ENCODE data around the gene PBX1. TPM values are rescaled to one million over a fixed set of nuclear protein-coding genes. Genes with fewer than 3 reads are reported as not detected.

PBX1 gene
- total RNA-seq, 1 experiment from 2014 or later = 84.8 TPM

- no peak for DNase-seq (ENCODE audit: extremely low read depth, low read depth)
These were observed 282.9 kb downstream of the PBX1 start for GRCh38 chr1:164841702-164842465.

DNA sequence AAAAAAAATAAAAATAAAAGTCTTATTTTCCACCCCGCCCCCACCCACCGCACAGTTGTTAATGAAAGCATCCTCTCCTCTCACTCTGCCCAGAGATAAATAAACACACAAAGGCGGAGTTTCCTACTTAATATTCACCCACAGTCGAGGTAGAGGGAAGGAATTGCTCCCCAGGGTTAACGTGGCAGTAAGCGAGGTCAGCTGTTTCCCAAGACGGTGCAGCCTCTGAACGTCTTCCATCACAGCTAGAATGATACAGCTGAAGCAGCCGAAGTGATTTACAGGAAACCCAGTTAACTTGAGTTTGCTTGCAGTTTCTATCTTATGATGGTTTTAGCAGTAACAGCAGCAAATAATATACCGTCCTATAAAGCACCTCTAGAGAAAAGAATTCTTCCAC lies 283.9 kb downstream of the PBX1 start:
- DNase-seq (ENCODE audit: extremely low read depth, low read depth) = no peak

GRCh38 chr1:164843743-164844500 lies 284.9 kb downstream of the PBX1 start:
- DNase-seq (ENCODE audit: extremely low read depth, low read depth) = no peak

DNA sequence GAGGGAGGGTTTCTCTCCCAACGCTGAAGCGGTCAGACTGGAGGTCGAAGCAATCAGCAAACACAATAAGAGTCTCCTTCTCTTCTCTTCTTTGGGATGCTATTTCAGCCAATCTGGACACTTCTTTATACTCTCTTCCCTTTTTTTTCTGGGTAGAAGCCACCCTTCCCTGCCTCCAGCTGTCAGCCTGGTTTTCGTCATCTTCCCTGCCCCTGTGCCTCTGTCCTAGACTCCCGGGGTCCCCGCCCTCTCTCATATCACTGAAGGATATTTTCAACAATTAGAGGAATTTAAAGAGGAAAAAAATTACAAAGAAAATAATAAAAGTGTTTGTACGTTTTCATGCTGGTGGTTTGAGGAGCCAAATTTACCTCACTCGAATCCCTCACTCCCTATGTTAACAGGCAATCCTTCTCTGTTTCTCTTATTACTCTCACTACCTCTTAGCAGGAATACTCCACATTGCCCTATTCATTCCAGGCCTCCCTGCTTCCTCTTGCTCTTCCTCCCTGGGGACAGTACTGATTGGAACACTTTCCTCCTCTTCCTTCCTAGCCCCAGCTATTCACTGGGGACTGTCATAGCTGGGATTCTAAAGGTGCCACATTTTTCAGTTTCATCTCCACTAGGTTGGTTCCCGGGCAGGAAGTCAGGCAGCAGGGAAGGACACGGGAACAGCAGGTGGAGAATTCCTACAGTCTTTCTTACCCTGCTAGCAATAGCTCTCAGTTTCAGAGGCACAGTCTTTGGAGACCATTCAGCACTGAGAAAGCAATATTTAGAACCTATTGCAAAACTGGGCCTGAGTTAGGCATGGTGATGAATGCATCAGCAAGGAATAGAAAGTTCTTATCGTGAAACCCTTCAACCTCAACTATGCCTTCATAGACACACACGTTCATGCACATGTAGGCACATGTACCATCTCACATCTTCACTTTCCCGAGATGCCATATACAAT lies 288.0 kb downstream of the PBX1 start:
- no peak for DNase-seq (ENCODE audit: extremely low read depth, low read depth)

GRCh38 chr1:164853146-164853545 lies 294.2 kb downstream of the PBX1 start:
- no peak for DNase-seq (ENCODE audit: extremely low read depth, low read depth)

DNA sequence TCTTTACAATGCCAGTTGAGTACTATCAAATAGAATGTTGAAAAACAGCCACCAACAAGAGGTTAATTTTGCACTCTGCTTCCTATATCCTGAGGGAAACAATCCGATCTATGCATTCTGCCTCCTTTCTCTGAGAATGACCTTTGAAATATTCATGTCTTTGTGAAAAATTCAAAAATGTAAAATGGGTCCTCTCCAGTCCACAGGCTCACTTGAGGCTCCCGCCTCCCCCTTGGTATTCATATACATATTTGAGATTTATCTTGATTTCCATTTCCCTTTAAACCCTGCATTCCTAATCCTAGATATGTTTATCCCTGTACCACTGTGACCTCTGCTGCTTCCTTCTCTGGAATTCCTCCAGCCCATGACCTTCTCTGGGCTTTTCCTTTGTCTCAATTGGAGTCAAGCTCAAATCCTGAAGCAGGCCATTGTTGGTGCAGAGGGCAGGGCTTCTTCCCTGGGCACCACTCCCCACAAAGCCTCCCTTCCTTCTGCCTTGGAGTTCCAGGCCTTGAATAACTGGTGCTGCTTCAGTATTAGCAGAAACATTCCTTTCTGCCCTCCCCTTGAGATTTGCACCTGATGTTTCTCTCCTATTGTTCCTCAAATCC lies 296.8 kb downstream of the PBX1 start:
- DNase-seq (ENCODE audit: extremely low read depth, low read depth) = no peak

GRCh38 chr1:164856381-164856780 lies 297.4 kb downstream of the PBX1 start:
- DNase-seq (ENCODE audit: extremely low read depth, low read depth) = no peak

- DNase-seq (ENCODE audit: extremely low read depth, low read depth) = no peak
These were observed 298.5 kb downstream of the PBX1 start for GRCh38 chr1:164857439-164857838.

DNA sequence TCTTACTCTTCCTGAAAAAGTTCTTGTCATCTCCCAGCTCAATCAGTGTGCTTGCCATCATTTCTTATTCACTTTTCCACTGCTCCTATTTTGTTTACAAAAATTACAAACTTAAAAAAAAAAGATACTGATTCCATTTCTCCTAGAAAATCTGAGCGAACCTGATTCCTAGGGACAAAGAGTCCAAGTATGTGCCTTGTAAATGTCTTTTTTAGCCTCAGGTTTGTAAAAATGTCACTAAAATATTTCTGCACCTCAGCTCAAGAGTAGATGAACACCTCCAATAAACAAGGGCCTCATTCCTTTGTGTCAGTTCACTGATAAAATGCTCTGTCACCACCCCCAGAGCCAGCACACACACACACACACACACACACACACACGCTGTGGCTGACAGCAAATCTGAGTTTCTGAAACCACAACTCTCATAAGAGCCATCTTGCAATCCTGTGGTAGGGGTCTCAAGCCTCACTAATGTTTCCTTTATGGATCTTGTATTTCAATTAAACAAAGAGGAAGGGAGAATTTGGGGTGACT lies 299.2 kb downstream of the PBX1 start:
- no peak for DNase-seq (ENCODE audit: extremely low read depth, low read depth)

- DNase-seq (ENCODE audit: extremely low read depth, low read depth) = no peak
These were observed 302.6 kb downstream of the PBX1 start for GRCh38 chr1:164861632-164862031.

GRCh38 chr1:164863056-164863455 lies 304.1 kb downstream of the PBX1 start:
- DNase-seq (ENCODE audit: extremely low read depth, low read depth) = no peak

- DNase-seq (ENCODE audit: extremely low read depth, low read depth) = no peak
These were observed 305.2 kb downstream of the PBX1 start for GRCh38 chr1:164864161-164864560.

GRCh38 chr1:164865385-164865784 lies 306.4 kb downstream of the PBX1 start:
- DNase-seq (ENCODE audit: extremely low read depth, low read depth) = no peak

GRCh38 chr1:164867590-164867989 lies 308.6 kb downstream of the PBX1 start:
- no peak for DNase-seq (ENCODE audit: extremely low read depth, low read depth)

DNA sequence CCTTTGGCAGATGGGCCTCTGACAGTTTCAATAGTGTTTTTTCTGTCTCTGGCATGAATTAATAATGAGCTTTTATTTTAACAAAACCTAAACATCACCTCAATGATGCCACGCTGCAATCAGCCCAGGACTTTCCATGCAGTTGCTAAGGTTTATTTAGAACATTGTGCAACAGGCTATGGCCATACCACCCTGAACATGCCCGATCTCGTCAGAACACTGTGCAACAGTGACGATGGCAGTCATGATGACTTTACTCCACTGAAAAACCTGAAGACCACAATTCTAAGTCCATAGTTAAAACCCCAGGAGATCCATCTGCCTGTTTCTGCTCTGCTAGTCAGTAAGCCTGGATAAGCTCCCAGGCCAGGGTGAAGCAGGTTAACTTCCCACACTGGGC lies 310.0 kb downstream of the PBX1 start:
- DNase-seq (ENCODE audit: extremely low read depth, low read depth) = no peak

- DNase-seq (ENCODE audit: extremely low read depth, low read depth) = no peak
These were observed 316.5 kb downstream of the PBX1 start for GRCh38 chr1:164875518-164875917.

DNA sequence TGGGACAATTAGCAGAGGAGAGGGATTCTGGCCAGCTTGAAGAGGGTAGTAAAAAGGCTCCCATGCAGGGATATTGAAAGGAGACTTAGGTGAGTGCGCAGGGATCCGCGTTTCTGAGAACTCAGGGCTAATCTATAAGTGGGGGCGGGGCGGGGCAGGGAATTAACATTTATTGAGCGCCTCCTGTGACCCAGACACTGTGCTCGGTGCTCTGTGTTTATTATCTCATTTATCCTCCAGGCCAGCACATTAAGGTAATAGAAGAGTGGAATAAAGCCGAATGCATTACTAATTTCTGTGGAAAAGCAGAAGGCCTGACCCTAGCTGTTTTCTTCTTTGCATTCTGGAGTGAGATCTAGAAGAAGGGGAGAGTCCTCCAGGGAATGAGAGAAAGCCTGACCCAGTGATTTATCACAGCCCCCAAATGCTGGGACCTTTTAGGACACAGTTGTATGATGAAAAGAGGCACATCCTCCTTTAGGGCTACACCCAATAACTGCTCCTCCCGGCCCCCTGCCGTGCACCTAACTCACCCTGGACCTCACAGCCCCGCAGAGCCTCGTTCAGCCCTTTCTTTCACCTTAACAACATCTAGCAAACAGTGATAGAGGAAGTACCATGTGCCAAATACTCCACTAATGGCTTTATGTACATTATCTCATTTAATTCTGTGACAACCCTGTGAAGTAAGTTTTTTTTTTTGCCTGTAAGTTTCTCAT lies 317.6 kb downstream of the PBX1 start:
- no peak for DNase-seq (ENCODE audit: extremely low read depth, low read depth)

- no peak for DNase-seq (ENCODE audit: extremely low read depth, low read depth)
These were observed 321.2 kb downstream of the PBX1 start for GRCh38 chr1:164880199-164880598.

GRCh38 chr1:164880644-164881043 lies 321.7 kb downstream of the PBX1 start:
- no peak for DNase-seq (ENCODE audit: extremely low read depth, low read depth)

- DNase-seq (ENCODE audit: extremely low read depth, low read depth) = no peak
These were observed 326.3 kb downstream of the PBX1 start for GRCh38 chr1:164885311-164885710.

Data from NCI-H460 (cell line).